ENCODE results near the gene DEGS2.
"Not testable (repeated sequence)": the region's sequence is repeated elsewhere in the genome, so short reads cannot be mapped to it uniquely, and the experiment has no call there.

DEGS2 gene

DNA sequence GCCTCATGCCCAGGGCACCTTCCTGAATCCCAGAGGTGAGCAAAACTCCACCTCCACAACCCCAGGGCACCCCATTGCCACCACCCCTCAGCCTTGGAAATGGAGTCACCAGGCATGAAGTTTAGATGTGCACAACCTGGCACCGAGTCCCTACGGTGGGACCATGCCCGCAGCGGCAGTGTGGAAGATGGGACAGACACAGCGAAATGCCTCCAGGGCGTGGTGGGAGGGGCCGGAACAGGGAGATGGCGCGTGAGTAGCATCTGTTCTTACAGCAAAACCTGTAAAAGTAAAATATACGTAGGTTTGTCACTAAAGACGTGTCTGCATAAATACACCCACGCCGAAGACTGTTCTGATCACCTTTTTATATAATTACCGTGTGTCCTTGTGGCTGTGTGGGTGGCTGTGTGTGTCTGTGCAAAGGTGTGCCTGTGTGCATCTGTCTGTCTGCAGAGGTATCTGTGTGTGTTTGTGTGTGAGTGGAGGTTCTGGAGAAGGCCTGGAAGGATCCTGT lies 17.4 kb upstream of the DEGS2 start:
- DNase-seq: no peak

DNA sequence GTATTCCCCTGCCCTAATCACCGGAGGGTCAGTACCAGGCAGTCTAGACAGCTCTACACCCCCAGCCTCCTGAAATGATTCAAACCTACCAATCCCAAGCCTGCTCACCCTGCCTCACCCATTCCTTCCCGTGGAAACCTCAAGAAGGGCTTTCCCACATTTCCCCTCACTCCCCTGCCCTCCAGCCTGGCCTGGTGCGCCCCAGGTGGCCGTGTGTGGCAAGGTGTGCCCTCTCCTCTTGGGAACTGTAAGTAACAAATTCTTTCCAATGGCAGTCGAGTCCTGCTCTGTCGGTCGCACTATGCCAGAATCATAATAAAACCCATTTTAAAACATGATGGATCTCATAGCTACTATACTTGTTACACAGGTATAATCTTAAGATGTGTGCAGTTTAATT lies 13.9 kb upstream of the DEGS2 start:
- DNase-seq: no peak

DNA sequence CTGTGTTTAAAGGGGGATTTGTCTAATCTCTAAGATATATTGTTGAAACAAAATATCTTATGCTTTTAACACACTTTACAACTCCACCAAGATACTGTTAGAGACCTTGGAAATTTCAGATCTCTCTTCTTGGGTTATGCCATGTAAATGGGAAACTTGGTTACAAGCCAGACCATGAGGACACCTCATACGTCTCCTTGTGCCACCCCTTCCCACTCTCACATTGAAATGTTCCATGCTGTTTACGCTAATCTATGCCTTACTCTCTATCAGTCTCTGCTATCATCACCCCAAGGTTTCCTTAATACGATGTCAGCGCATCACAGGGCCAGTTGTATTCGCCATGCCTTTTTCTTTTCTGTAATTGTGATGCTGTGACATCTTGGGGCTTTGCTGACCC lies 13.4 kb upstream of the DEGS2 start:
- no peak for DNase-seq

DNA sequence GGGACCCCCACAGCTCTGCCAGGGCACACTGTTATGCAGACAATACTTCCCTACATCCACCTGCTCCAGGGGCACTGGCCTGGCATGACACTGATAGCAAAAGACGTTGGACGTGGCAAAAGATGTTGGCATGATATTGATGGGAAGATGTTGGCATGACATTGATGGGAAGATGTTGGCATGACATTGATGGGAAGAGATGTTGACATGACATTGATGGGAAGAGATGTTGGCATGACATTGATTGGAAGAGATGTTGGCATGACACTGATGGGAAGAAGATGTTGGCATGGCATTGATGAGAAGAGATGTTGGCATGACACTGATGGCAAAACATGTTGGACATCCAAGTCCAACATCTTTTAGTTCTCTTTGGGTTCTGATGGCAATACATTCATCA lies 11.4 kb upstream of the DEGS2 start:
- DNase-seq: no peak

DNA sequence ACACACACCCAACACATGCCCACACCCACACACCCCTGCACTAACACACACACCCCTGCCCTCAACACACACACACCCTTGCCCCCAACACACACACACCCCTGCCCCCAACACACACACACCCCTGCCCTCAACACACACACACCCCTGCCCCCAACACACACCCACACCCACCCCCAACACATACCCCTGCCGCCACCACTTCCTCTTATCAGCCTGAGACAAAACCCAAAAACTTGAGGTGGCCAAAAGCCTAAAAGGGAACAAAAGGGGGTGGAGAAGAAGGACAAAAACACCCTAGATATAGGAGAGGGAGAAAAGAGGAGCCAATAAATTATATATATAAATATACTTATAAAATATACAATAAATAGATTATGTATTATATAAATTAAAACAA lies 9.1 kb upstream of the DEGS2 start:
- DNase-seq: no peak

DNA sequence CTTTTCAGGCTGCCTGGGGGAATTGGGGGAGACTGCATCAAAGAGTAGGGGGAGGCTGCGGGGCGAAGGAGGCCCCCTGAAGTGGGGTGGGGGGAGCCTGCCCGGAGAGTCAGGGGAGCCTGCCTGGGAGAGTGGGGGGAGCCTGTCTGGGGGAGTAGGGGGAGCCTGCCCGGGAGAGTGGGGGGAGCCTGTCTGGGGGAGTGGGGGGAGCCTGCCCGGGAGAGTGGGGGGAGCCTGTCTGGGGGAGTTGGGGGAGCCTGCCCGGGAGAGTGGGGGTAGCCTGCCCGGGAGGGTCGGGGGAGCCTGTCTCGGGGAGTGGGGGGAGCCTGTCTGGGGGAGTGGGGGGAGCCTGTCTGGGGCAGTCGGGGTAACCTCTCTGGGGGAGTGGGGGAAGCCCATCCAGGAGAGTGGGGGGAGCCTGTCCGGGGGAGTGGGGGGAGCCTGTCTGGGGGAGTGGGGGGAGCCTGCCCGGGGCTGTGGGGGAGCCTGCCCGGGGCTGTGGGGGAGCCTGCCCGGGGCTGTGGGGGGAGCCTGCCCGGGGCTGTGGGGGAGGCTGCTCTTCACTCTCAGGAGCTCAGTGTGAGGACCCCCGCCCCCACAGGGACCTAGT lies 6.5 kb upstream of the DEGS2 start:
- no peak for DNase-seq

DNA sequence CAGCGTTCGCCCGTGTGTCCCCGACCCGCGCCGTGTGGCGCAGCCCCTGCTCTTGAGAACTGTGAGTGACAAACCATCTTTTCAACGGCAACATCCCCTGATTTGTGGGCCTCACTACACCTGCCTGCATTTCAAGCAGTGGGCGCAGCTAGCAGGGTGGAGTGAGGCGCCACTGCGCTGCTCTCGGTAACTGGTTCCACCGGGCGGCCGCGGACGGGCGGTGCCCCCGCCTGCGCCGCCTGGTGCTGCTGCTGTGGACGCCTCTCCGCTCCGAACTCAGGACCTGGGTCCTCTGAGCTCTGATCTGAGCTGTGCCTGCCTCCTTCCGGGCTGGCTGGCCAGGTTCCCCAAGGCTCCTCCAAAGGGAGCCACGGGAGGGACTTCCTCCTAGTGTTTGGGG lies 5.9 kb upstream of the DEGS2 start:
- no peak for DNase-seq

DNA sequence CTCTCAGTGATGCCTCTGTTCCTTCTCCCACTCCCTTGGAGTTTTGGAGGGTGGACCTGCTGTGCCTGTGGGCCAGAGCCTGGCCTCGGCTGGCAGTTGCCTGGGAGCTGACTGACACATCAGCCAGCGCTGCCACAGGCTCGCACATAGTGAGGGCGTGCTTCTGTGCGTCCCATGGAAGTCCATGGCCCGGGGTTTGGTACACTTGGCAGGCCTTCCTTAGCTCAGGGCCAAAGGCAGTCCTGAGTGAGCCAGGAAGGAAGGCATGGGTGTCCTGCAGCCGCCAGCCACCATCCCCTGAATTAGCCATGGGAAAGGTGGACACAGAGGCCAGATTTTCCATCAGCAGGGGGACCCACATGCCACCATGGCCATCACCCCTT lies 1.1 kb upstream of the DEGS2 start:
- DNase-seq: no peak

DNA sequence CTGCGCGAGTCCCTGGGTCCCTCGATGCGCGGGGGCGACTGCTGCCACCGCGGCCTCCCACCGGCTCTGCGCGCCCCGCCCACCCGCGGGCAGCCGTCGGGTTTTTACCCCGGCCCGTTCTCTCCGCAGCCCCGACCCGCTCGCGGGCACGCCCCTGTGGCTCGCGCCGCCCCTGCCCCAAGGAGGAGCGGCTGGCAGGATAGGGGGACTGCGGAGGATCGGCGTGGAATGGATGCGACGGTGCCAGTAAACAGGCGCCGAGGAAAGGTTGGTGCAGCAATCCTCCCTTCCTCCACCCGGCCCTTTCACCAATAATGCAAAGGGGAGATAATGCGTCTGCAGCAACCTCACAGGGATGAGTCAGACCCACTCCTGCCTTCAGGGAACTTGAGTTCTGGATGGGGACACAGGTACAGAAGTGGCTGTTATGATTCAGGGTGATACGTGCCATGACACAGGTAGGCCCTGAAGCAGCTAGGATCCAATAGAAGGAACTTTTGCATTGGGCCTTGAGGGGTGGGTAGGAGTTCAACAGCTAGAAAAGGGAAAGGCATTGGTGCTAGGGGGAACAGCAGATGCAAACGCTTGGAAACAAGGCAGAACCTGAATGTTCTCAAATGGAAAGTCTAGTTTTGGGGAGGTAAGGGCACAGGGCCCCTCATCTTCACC lies 554 bp upstream of the DEGS2 start:
- no peak for DNase-seq

DNA sequence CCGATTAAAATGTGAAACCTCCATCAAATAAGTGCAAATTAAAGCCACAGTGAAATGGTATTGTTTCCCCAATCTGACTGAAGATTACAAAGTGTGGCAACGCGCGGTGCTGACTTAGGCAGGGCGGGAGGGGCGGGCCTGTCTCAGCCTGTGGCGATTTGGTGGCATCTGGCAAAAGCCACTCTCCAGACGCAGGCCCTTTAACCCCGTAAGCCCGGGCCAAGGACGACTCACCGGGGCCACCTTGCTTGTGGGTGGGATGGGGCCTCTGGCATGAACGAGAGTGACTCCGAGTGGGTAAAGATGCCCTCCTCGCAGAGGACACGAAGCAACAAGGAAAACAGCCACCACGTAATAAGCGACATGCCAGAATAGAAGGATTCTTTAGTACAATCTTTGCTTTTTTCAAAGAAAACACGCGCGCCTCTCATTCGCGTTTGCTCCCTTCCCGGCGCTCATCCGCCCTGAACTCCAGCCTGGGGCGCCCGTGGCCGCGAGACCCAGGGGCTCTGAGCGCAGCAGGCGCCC lies 815 bp downstream of the DEGS2 start:
- DNase-seq: no peak

DNA sequence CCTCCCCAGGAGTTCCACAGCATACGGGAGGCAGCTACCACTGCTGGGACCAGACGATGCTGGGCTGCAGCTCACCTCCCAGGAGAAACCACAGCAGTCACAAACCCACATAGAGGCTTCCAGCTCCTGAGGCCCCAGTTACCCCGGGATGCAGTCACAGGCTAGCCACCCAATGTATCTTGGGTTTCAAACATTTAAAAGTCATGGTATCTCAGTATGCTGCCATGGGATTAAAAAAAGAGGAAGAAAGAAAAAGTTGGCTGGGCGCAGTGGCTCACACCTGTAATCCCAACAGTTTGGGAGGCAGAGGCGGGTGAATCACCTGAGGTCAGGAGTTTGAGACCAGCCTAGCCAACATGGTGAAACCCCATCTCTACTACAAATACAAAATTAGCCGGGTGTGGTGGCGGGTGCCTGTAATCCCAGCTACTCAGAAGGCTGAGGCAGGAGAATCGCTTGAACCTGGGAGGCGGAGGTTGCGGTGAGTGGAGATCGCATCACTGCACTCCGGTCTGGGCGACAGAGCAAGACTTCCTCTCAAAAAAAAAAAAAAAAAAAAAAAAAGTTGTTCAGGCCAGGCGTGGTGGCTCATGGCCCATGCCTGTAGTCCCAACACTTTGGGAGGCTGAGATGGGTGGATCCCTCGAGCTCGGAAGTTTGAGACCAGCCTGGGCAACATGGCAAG lies 1.8 kb downstream of the DEGS2 start:
- not testable (repeated sequence) for DNase-seq

DNA sequence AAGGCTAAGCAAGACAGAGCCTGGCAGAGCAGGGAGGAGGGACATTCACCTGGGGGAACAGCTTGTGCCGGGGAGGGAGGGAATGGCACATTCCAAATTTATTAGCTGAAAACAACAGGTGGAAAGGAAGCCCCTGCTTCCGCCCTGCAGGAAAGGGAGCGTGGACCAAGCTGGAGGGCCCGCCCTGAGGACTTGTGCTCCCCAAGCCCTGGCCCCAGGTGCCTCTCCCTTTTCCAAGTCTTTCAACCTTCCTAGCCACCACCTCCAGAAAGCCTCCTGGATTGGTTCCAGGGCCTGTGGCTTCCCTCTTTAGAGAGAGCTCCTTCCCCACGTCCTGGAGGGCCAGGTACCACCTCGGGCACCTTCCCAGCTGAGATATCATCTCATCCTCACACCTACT lies 2.7 kb downstream of the DEGS2 start:
- no peak for DNase-seq

DNA sequence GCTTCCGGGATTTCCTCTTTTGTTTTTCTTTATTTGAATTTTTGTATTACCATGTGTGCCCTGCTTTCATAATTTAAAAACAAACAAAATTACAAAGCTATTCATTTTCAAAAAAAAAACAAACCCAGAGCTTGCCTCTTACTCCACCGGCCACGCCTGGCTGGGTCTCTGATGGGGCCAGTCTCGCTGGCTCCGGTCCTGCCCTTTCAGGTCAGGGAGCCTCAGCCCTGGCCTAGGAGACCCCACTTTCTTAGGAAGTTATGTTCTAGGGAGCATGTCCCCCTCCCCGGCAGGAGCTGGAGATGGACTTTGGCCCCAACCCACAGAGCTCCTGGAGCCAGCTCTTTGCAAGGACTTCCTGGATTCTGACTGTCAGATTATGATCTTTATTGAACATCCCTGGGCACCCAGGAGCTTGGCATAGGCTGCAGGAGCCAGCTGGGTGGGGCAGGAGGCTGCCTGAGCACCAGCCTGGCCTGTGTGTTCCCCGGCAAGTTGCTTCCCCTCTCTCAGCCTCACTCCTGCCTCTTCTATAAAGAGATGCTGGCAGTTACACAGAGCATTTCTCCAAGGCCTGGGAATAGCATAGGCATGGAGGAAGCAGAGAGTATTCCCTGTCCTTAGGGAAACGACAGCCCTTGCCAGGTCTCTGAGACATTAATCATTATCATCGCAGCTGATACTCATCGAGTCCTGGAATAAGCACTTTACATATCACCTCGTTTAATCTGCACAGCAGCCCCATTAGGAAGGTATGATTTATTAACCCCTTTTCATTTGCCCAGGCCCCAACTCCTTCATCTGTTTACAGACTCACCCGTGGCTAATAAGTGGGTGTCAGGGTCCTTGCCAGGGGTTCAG lies 3.5 kb downstream of the DEGS2 start:
- no peak for DNase-seq

DNA sequence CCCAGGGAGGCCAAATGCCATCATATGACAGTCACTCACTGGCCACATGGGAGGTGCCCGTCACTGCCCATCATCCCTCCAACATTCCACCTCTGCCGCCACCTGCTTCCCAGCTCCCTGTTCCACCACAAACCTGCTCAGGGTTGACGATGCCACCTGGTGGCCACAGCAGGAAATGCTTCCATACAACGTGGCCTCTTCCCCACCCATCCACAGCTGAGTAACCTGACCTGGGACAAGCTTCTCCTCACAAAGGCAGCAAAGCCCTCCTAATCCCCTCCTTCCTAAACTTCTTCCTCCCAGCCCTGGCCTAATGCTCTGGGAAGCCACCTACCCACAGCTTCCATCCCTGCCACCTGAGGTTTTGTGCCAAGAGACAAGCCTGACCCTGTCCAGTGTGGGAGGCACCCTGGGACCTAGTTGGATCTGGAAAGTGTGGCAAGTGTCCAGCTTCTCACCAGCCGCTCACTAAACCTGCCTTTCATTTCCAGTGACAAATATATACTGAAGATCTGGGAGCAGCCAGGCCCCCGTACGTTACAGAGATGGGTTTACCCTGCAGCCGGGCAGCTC lies 4.3 kb downstream of the DEGS2 start:
- no peak for DNase-seq

DNA sequence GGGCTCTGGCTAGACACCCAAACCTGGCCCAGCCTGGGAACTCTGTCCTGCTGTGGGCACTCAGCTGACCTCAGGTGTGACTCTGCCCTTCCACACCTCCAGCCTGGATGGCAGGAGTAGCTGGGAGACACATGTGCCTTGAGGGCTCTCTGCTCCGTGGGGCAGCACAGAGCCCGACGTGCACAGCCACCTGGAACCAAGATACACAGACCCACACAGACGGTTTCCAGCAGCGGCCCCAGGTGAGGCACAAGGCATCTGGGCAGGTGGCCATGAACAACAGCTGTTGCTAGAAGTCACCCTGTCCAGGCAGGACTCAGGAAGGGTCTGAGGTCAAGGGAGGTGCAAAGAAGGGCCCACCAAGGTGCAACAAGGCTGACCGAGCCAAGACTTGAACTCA lies 5.9 kb downstream of the DEGS2 start:
- no peak for DNase-seq

DNA sequence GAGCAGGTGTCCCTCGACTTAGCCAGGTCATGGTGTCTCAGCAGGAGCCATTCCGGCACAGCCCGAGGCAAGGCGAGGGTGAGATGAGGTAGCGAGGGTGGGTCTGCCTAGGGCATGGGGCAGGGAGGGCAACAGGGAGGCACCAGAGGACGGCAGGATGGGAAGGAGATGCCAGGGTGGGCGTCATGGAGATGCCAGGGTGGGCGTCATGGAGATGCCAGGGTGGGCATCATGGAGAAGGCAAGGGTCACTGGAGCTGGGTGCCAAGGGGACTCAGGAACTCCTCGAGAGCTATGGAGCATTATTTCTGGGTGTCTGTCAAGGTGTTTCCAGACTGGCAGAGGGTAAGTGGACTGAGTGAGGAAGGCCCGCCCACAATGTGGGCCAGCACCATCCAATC lies 7.4 kb downstream of the DEGS2 start:
- DNase-seq: no peak

DNA sequence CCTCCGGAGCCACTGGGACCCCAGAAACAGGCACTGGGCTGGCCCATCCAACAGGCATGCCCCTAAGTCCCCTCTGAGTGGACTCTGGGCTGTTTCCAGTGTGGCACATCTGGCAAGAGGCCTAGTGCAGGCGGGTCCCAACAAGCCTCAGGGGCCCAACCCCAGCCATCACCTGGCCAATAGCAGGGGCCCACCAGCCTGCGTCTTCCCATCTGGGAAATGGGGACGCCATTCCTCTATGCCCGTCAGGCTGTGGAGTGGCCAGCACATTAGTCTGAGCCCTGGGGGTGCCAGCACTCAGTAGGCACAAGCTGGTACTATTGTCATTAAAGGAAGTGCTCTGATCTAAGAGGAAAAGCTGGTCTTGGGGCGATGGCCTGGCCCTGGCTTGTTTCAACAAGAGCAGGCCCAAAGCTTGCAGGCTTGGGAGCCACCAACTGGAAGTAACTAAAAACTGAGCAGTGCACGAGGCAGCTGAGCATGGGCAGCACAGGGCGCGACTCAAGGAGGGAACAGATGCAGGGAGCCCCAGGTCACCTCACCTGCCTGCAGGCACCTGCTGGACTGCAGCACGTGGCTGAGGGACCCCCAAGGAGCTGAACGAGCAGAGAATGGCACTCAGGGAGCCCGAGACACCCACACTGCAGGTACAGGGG lies 8.4 kb downstream of the DEGS2 start:
- no peak for DNase-seq

DNA sequence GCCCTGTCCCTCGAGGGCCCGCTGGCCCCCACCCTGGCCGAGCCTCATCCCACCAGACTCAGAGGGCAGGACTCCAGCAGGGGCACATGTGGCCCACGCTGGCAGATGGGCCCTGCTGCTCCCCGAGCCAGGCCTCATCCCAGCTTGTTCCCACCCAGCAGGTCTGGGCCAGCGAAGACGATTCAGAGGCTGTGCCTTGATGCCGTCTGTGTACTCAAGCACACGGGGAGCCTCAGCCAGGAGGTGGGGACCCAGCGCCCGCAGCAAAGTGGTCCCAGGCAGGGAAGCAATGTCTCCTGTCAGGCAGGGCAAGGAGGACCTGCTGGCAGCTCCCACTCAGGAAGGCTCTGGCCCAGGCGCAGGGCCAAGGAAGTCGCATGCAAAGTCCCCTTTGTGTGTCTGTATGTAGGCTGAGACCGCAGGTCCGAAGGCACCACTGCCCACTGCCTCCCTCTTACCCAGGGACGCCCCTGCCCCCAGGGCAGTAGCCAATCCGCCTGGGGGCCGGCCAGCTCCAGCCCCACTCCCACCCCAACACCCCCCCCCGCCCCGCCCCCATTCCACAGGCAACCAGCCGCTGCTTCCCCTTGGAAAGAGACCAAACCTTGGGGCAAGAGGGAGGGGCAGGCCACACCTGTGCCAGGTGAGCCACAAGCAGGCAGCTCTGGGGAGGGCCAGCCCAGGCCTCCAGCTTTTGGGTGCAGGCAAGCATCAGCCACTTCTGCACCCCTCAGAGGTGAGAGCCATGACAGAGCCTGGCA lies 9.4 kb downstream of the DEGS2 start:
- DNase-seq: no peak

DNA sequence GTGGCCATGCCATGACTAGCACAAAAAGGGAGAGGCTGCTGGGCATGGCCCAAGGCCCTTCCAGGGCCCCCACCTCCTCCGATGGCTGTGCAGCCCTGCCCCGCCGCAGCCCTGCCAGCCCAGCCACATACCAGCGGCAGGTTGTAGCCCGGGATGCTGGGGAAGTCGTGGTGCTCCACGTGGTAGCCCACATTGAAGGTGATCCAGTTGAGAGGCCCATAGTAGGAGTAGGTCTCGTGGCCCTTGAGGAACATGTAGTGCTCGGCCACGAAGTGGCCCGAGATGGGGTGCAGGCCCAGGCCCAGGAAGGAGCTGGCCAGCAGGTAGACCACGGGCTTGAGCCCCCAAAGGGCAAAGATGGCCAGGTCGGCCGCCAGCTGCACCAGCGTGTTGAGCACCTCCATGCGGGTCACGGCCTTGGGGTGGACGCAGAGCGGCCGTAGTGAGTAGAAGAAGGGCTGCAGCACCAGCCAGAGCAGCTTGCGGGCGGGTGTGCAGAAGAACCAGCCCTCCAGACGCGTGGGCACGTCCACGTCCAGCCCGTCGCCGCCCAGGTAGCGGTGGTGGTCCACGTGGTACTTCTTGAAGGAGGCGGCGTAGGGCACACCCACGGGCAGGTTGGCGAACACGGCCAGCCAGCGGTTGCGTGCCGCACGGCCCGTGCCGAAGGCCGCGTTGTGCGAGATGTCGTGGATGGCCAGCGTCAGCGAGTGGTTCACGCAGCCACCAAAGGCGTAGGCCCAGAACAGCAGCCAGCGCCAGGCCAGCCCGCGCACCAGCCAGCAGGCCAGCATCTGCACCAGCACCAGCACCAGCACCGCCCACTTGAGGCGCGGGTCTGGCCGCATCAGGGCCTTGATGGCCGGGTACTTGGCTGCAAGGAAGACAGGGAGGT lies 10.4 kb downstream of the DEGS2 start:
- no peak for DNase-seq

DNA sequence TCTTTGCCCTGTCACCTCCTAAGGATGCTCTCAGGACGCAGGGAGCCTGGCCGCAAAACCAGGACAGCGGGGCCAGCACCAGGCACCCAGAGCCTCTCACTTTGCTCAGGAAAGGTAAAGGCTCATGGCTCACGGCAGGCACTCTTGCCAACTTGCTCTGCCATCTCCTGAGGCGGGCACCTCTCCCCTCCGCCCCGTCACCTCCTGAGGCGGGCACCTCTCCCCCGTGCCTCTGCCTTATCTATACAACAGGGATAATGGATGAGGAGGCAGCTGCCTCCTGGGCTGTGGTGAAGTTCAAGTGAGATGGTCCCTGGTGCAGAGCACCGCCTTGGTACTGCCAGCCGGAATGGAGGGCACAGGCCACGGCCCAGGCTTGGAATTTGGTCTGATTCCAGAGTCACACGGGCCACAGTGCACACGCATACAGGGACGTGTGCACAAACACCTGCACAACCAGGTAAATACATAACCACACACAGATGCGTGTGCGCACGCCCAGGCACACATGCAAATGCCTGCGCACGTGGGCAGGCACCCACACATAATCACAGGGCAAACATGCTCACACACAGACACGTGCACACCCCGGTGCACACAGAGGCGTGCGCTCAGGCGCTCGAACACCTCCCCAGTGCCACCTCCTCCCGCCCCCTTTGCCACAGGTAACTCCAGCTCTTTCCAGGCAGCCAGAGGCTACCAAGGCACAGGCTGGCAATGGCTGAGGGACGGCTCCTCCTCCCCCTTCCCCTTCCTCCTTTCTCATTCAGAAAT lies 11.6 kb downstream of the DEGS2 start:
- DNase-seq: no peak
